Activated T-helper 1 cell treated with Interleukin-2 at 50 U/mL for 16 hours (primary cell): ENCODE results near the gene TAS2R1.

Source experiments
- DNase-seq: peaks from one replicate; pipeline ENCODE4 v3.0.0-alpha.2; 2020; ENCODE audit warnings: low read depth

The TAS2R1 gene

GRCh38 chr5:9587135-9587534, 43.0 kb downstream of the TAS2R1 start:
- DNase-seq = no peak

- DNase-seq = no peak
Observed at GRCh38 chr5:9582406-9582805, 47.7 kb downstream of the TAS2R1 start.
